Stimulated activated CD8-positive, alpha-beta memory T cell treated with anti-CD3 and anti-CD28 coated beads, Interleukin-2, amount 100 ng/mL, for 48 hours (primary cell): ENCODE data around the gene TMEM130.

Source experiments
- DNase-seq, 2 donors: peaks; one replicate each; pipeline ENCODE4 v3.0.0-alpha.2; 2020; ENCODE audit warnings: low read depth in 2 of 2

Gene TMEM130

GRCh38 chr7:98869597-98870120, at the start of gene TMEM130:
TSS of gene TMEM130 (minus strand) at chr7:98870014. CDS start at chr7:98869861, 153 bp downstream.
- DNase-seq = no peak

- no peak for DNase-seq
Observed at GRCh38 chr7:98917331-98917730, 47.5 kb upstream of the TMEM130 start.

- DNase-seq = no peak
Observed at GRCh38 chr7:98913612-98914011, 43.8 kb upstream of the TMEM130 start.

- no peak for DNase-seq
Observed at GRCh38 chr7:98913026-98913425, 43.2 kb upstream of the TMEM130 start.

GRCh38 chr7:98911916-98912315, 42.1 kb upstream of the TMEM130 start:
- DNase-seq = no peak

- DNase-seq = no peak
Observed at GRCh38 chr7:98910427-98910826, 40.6 kb upstream of the TMEM130 start.

- DNase-seq = no peak
Observed at GRCh38 chr7:98909487-98909886, 39.7 kb upstream of the TMEM130 start.

- no peak for DNase-seq
Observed at GRCh38 chr7:98908585-98908984, 38.8 kb upstream of the TMEM130 start.

GRCh38 chr7:98907570-98907969, 37.8 kb upstream of the TMEM130 start:
- no peak for DNase-seq

- no peak for DNase-seq
Observed at GRCh38 chr7:98903246-98903645, 33.4 kb upstream of the TMEM130 start.

- DNase-seq = no peak
Observed at GRCh38 chr7:98902523-98902922, 32.7 kb upstream of the TMEM130 start.

GRCh38 chr7:98900815-98901214, 31.0 kb upstream of the TMEM130 start:
- no peak for DNase-seq

- no peak for DNase-seq
Observed at GRCh38 chr7:98899816-98900215, 30.0 kb upstream of the TMEM130 start.

GRCh38 chr7:98892609-98893008, 22.8 kb upstream of the TMEM130 start:
- DNase-seq = no peak

GRCh38 chr7:98887038-98887437, 17.2 kb upstream of the TMEM130 start:
- no peak for DNase-seq

GRCh38 chr7:98884416-98884815, 14.6 kb upstream of the TMEM130 start:
- no peak for DNase-seq

- no peak for DNase-seq
Observed at GRCh38 chr7:98881561-98882315, 11.9 kb upstream of the TMEM130 start.

GRCh38 chr7:98880485-98880884, 10.7 kb upstream of the TMEM130 start:
- no peak for DNase-seq

GRCh38 chr7:98879979-98880315, 10.1 kb upstream of the TMEM130 start:
- DNase-seq = no peak

- DNase-seq = peak in 1 of 2 donors; percentile 34
Observed at GRCh38 chr7:98879198-98879978, 9.6 kb upstream of the TMEM130 start.

- DNase-seq = peak; percentile 57 to 73
Observed at GRCh38 chr7:98878365-98879197, 8.8 kb upstream of the TMEM130 start, which contains the start of gene TRRAP. TSS of gene TRRAP (plus strand) at chr7:98878532. CDS start at chr7:98881151, 2,619 bp downstream.
